Tibial nerve (tissue), 4 donors: Measurements from ENCODE around the gene TMEM128.

Experiments used
- CTCF ChIP-seq, 5 experiments: fragments of 200-600 bp in 3 of 5; fragments of 450-650 bp in 2 of 5; sonication (generic) in 3 of 5; IDR thresholded peaks; one replicate each; pipeline ENCODE4 v1.5.1; 2016 to 2019; ENCODE audit warnings: antibody characterized with exemption in 5 of 5, mild to moderate bottlenecking in 3 of 5, moderate library complexity in 2 of 5
- EP300 ChIP-seq, 2 donors: sonication (generic); formaldehyde crosslinking; IDR thresholded peaks; one replicate each; pipeline ENCODE4 v1.6.1; 2017; ENCODE audit warnings: antibody characterized with exemption in 2 of 2, mild to moderate bottlenecking in 1 of 2
- POLR2A ChIP-seq, 2 donors: fragments of 450-650 bp; IDR thresholded peaks; one replicate each; pipeline ENCODE4 v1.6.1; 2017; ENCODE audit warnings: antibody characterized with exemption in 2 of 2, mild to moderate bottlenecking in 2 of 2, moderate library complexity in 2 of 2

GRCh38 chr4:4256799-4257198 lies 8.8 kb upstream of the TMEM128 start:
- TF ChIP-seq CTCF (IDR thresholded peaks at IDR 0.05), result no peak
- no peak for TF ChIP-seq EP300 (IDR thresholded peaks at IDR 0.05)
- no peak for TF ChIP-seq POLR2A (IDR thresholded peaks at IDR 0.05)
